Measurements from ENCODE around the gene TRIM39. TPM values are rescaled to one million over a fixed set of nuclear protein-coding genes. Genes with fewer than 3 reads are reported as not detected.

Gene TRIM39
- polyA plus RNA-seq, 1 donor from 2014 or later = 9.2 TPM

- Histone ChIP-seq H3F3A (ENCODE audit: insufficient read depth, low read length, poor library complexity, severe bottlenecking) (no peaks in the 10 kb centered on the region), H3K9me2 (ENCODE audit: insufficient read depth, low read length) (no peaks in the 10 kb centered on the region), H3K4me2 (ENCODE audit: low read length) (no peak overlapping the region), H3K36me3 (ENCODE audit: insufficient read depth, low read length) (no peaks in the 10 kb centered on the region), H3K9me3 (ENCODE audit: low read length) (no peaks in the 10 kb centered on the region), H3K4me3 (ENCODE audit: low read length) (no peak overlapping the region), H2AFZ (ENCODE audit: low read depth, low read length) (no peak overlapping the region), H3K27me3 (ENCODE audit: insufficient read depth, low read depth, low read length) (no peaks in the 10 kb centered on the region), H4K20me1 (ENCODE audit: insufficient read depth) (no peaks in the 10 kb centered on the region), H3K27ac (ENCODE audit: low read length) (no peak overlapping the region), H3K9ac (ENCODE audit: low read length) (no peak overlapping the region), H3K79me2 (replicated peaks; ENCODE audit: insufficient read depth, low read length) (peaks cover 74% of the 10 kb centered on the region)
- TF ChIP-seq CTCF (IDR thresholded peaks at IDR 0.05; ENCODE audit: poor library complexity, severe bottlenecking) = no peak
- no peak for TF ChIP-seq TAF1 (IDR thresholded peaks at IDR 0.05; ENCODE audit: low read depth)
- no peak for TF ChIP-seq POLR2AphosphoS5 (IDR thresholded peaks at IDR 0.05)
- no peak for TF ChIP-seq REST (IDR thresholded peaks at IDR 0.05; ENCODE audit: borderline replicate concordance)
- TF ChIP-seq RAD21 (conservative IDR thresholded peaks at IDR 0.05) = no peak
- no peak for TF ChIP-seq EZH2 (IDR thresholded peaks at IDR 0.05; ENCODE audit: borderline replicate concordance, insufficient read depth, low read length, poor library complexity, severe bottlenecking)
- no peak for TF ChIP-seq MXI1 (conservative IDR thresholded peaks at IDR 0.05; ENCODE audit: poor library complexity, severe bottlenecking)
- TF ChIP-seq EP300 (conservative IDR thresholded peaks at IDR 0.05; ENCODE audit: poor library complexity, severe bottlenecking) = no peak
- no peak for TF ChIP-seq SMC3 (conservative IDR thresholded peaks at IDR 0.05; ENCODE audit: poor library complexity)
These were observed 4.9 kb upstream of the TRIM39 start for GRCh38 chr6:30321692-30322388.

- H3K27me3 ChIP-seq (ENCODE audit: insufficient read depth, low read depth, low read length) = no peaks in the 10 kb centered on the region
- no peaks in the 10 kb centered on the region for H3K36me3 ChIP-seq (ENCODE audit: insufficient read depth, low read length)
- no peak for TF ChIP-seq MXI1 (conservative IDR thresholded peaks at IDR 0.05; ENCODE audit: poor library complexity, severe bottlenecking)
- TF ChIP-seq SMC3 (conservative IDR thresholded peaks at IDR 0.05; ENCODE audit: poor library complexity) = no peak
- TF ChIP-seq EZH2 (IDR thresholded peaks at IDR 0.05; ENCODE audit: borderline replicate concordance, insufficient read depth, low read length, poor library complexity, severe bottlenecking) = no peak
- TF ChIP-seq EP300 (conservative IDR thresholded peaks at IDR 0.05; ENCODE audit: poor library complexity, severe bottlenecking) = no peak
- TF ChIP-seq REST (IDR thresholded peaks at IDR 0.05; ENCODE audit: borderline replicate concordance) = no peak
- TF ChIP-seq POLR2AphosphoS5 (IDR thresholded peaks at IDR 0.05) = no peak
- no peak for TF ChIP-seq TAF1 (IDR thresholded peaks at IDR 0.05; ENCODE audit: low read depth)
- TF ChIP-seq RAD21 (conservative IDR thresholded peaks at IDR 0.05) = no peak
- no peak for TF ChIP-seq CTCF (IDR thresholded peaks at IDR 0.05; ENCODE audit: poor library complexity, severe bottlenecking)
- H3K4me2 ChIP-seq (ENCODE audit: low read length) = no peak overlapping the region
- no peak overlapping the region for H2AFZ ChIP-seq (ENCODE audit: low read depth, low read length)
- H3K9me2 ChIP-seq (ENCODE audit: insufficient read depth, low read length) = no peaks in the 10 kb centered on the region
- H3K9me3 ChIP-seq (ENCODE audit: low read length) = no peaks in the 10 kb centered on the region
- peak overlapping the region; percentile 79 for H3K4me3 ChIP-seq (ENCODE audit: low read length)
- H3K79me2 ChIP-seq (replicated peaks; ENCODE audit: insufficient read depth, low read length) = peaks cover 65% of the 10 kb centered on the region
- H3K27ac ChIP-seq (ENCODE audit: low read length) = no peak overlapping the region
- no peaks in the 10 kb centered on the region for H4K20me1 ChIP-seq (ENCODE audit: insufficient read depth)
- H3K9ac ChIP-seq (ENCODE audit: low read length) = no peak overlapping the region
- no peaks in the 10 kb centered on the region for H3F3A ChIP-seq (ENCODE audit: insufficient read depth, low read length, poor library complexity, severe bottlenecking)
These were observed 3.9 kb upstream of the TRIM39 start for GRCh38 chr6:30322527-30323501.
